Measurements from ENCODE around the gene NOL4L.
A peak's percentile ranks its signal among the peaks of the same experiment; 100 is the strongest.

The NOL4L gene

GRCh38 chr20:32541323-32542258 lies 43.5 kb downstream of the NOL4L start:
- Histone ChIP-seq H3K27ac (replicated peaks) (no peak overlapping the region), H3K27me3 (ENCODE audit: insufficient read depth, poor library complexity, severe bottlenecking) (no peaks in the 10 kb centered on the region), H3K4me3 (replicated peaks; ENCODE audit: insufficient read depth, low read length) (no peak overlapping the region)
- TF ChIP-seq, protein P1, sequence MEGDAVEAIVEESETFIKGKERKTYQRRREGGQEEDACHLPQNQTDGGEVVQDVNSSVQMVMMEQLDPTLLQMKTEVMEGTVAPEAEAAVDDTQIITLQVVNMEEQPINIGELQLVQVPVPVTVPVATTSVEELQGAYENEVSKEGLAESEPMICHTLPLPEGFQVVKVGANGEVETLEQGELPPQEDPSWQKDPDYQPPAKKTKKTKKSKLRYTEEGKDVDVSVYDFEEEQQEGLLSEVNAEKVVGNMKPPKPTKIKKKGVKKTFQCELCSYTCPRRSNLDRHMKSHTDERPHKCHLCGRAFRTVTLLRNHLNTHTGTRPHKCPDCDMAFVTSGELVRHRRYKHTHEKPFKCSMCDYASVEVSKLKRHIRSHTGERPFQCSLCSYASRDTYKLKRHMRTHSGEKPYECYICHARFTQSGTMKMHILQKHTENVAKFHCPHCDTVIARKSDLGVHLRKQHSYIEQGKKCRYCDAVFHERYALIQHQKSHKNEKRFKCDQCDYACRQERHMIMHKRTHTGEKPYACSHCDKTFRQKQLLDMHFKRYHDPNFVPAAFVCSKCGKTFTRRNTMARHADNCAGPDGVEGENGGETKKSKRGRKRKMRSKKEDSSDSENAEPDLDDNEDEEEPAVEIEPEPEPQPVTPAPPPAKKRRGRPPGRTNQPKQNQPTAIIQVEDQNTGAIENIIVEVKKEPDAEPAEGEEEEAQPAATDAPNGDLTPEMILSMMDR (IDR thresholded peaks at IDR 0.05; ENCODE audit: insufficient read depth, low read length): no peak
- TF ChIP-seq GABPA (IDR thresholded peaks at IDR 0.05; ENCODE audit: low read depth) (no peak), POLR2AphosphoS5 (IDR thresholded peaks at IDR 0.05; ENCODE audit: low read depth) (no peak), SPI1 (IDR thresholded peaks at IDR 0.05; ENCODE audit: borderline replicate concordance, low read depth) (no peak), REST (IDR thresholded peaks at IDR 0.05; ENCODE audit: insufficient replicate concordance, low read depth) (no peak)
- no peak for DNase-seq (ENCODE audit: low read depth in 1 of 2, low spot score in 1 of 2)

- Histone ChIP-seq H3K27ac (replicated peaks) (peak overlapping the region; percentile 49), H3K4me3 (replicated peaks; ENCODE audit: insufficient read depth, low read length) (no peak overlapping the region), H3K27me3 (ENCODE audit: insufficient read depth, poor library complexity, severe bottlenecking) (no peaks in the 10 kb centered on the region)
- TF ChIP-seq GABPA (IDR thresholded peaks at IDR 0.05; ENCODE audit: low read depth): no peak
- DNase-seq (ENCODE audit: low read depth in 1 of 2, low spot score in 1 of 2): peak in 1 of 2 experiments; percentile 51
Observed at GRCh38 chr20:32539817-32540675, 45.1 kb downstream of the NOL4L start.

- no peak for DNase-seq (ENCODE audit: low read depth in 1 of 2, low spot score in 1 of 2)
- H3K4me3 ChIP-seq (replicated peaks; ENCODE audit: insufficient read depth, low read length): no peak overlapping the region
- TF ChIP-seq SPI1 (IDR thresholded peaks at IDR 0.05; ENCODE audit: borderline replicate concordance, low read depth) (no peak), POLR2AphosphoS5 (IDR thresholded peaks at IDR 0.05; ENCODE audit: low read depth) (no peak), REST (IDR thresholded peaks at IDR 0.05; ENCODE audit: insufficient replicate concordance, low read depth) (no peak)
- H3K27ac ChIP-seq (replicated peaks): peak overlapping the region; percentile 49
- no peaks in the 10 kb centered on the region for H3K27me3 ChIP-seq (ENCODE audit: insufficient read depth, poor library complexity, severe bottlenecking)
Observed at GRCh38 chr20:32539026-32539816, 45.9 kb downstream of the NOL4L start.

DNA sequence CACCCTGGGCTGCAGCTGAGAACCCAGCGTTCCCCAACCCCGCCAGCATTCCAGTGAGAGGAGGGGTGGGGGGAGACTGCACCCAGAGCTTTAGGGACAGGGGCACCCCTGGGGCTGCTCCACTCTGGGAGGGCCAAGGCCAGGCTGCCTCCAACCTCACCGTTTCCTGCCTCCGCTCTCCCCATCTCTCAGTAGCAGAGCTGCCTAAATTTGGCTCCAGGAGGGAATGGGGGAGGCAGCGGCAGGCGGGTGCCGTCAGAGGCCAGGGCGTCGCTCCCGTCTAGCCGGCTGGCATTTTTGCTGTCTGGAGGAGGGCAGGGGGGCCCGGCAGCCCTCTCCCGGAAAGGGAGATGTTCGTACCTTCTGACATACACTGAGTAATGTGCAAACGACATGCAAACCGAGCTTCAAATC lies 46.6 kb downstream of the NOL4L start:
- Histone ChIP-seq H3K27me3 (ENCODE audit: insufficient read depth, poor library complexity, severe bottlenecking) (no peaks in the 10 kb centered on the region), H3K4me3 (replicated peaks; ENCODE audit: insufficient read depth, low read length) (no peak overlapping the region), H3K27ac (replicated peaks) (no peak overlapping the region)
- TF ChIP-seq, protein P1 (IDR thresholded peaks at IDR 0.05; ENCODE audit: insufficient read depth, low read length): no peak
- no peak for TF ChIP-seq GABPA (IDR thresholded peaks at IDR 0.05; ENCODE audit: low read depth)
- no peak for TF ChIP-seq SPI1 (IDR thresholded peaks at IDR 0.05; ENCODE audit: borderline replicate concordance, low read depth)
- no peak for TF ChIP-seq POLR2AphosphoS5 (IDR thresholded peaks at IDR 0.05; ENCODE audit: low read depth)
- no peak for TF ChIP-seq REST (IDR thresholded peaks at IDR 0.05; ENCODE audit: insufficient replicate concordance, low read depth)
- no peak for DNase-seq (ENCODE audit: low read depth in 1 of 2, low spot score in 1 of 2)

Measured in HL-60 (cell line).